Esophagus muscularis mucosa (tissue), 3 donors: Measurements from ENCODE around the gene LRRFIP2.

Source experiments
- CTCF ChIP-seq, 3 experiments: fragments of 200-600 bp in 2 of 3; fragments of 450-650 bp in 1 of 3; sonication (generic) in 2 of 3; IDR thresholded peaks; one replicate each; pipeline ENCODE4 v1.5.1; 2017 to 2019; ENCODE audit warnings: antibody characterized with exemption in 3 of 3, mild to moderate bottlenecking in 2 of 3, moderate library complexity in 1 of 3
- POLR2AphosphoS5 ChIP-seq, 2 donors: sonication (generic); formaldehyde crosslinking; IDR thresholded peaks; one replicate each; pipeline ENCODE4 v1.6.1; 2017; ENCODE audit warnings: antibody characterized with exemption in 2 of 2

- peak in 1 of 2 donors; percentile 26 for TF ChIP-seq POLR2AphosphoS5 (IDR thresholded peaks at IDR 0.05)
- no peak for TF ChIP-seq CTCF (IDR thresholded peaks at IDR 0.05)
These were observed 141.4 kb downstream of the LRRFIP2 start for GRCh38 chr3:37032961-37033360.
